ENCODE data around the gene SSH2.
A peak's percentile ranks its signal among the peaks of the same experiment; 100 is the strongest.

Gene SSH2

GRCh38 chr17:29929533-29930408, at the start of gene SSH2:
SSH2 (minus strand) TSS chr17:29930228; CDS start chr17:29930000, 228 bp downstream.
- Histone ChIP-seq H3F3A (ENCODE audit: insufficient read depth) (peaks cover 8% of the 10 kb centered on the region), H4K20me1 (ENCODE audit: low read depth, low read length) (0 out of 2 replicates have a peak, but pooled peaks cover under 1% of the 10 kb centered on the region), H3K79me2 (ENCODE audit: insufficient read depth, low read length) (peaks cover 56% of the 10 kb centered on the region), H3K9me3 (ENCODE audit: insufficient read depth, low read length) (no peaks in the 10 kb centered on the region), H3K4me3 (ENCODE audit: insufficient read depth, low read length, poor library complexity, severe bottlenecking) (peak within 1 kb of the TSS; percentile 87), H3K9ac (ENCODE audit: low read length) (peak within 1 kb of the TSS; percentile 82), H3K27me3 (ENCODE audit: low read length) (no peaks in the 10 kb centered on the region), H3K4me2 (ENCODE audit: low read depth, low read length, poor library complexity, severe bottlenecking) (peak within 1 kb of the TSS; percentile 95), H3K27ac (ENCODE audit: low read depth, low read length) (peak within 1 kb of the TSS; percentile 91), H2AFZ (ENCODE audit: low read depth, low read length, severe bottlenecking) (peak within 1 kb of the TSS; percentile 94), H3K9me2 (replicated peaks; ENCODE audit: insufficient read depth, low read length) (no peaks in the 10 kb centered on the region), H3K36me3 (ENCODE audit: low read length) (0 out of 2 replicates have a peak, but pooled peaks cover 11% of the 10 kb centered on the region)
- TF ChIP-seq EZH2phosphoT487 (conservative IDR thresholded peaks at IDR 0.05; ENCODE audit: low read length) (no peak), CTCF (IDR thresholded peaks at IDR 0.05; ENCODE audit: insufficient read depth, low read length, poor library complexity, severe bottlenecking) (no peak)

DNA sequence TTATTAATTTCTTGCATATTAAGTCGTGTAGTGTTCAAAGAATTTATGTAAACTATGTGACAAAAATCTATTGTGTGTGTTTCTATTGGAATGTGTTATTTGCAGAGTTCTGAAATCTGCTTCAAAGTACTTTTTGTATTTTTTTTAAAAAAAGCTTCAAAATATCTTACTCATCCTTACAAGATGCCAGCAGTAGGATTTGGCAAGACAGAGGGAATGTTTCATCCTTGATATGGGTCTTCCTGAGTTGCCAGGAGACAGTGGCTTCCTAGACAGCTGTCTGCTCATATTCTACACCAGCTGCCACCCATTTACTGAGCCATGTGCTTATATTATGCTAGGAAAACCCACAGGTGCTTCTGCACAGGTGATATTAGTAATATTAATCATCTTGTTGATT, 47.8 kb upstream of the SSH2 start:
- TF ChIP-seq CTCF (IDR thresholded peaks at IDR 0.05; ENCODE audit: insufficient read depth, low read length, poor library complexity, severe bottlenecking) (no peak), EZH2phosphoT487 (conservative IDR thresholded peaks at IDR 0.05; ENCODE audit: low read length) (no peak)
- H3K27me3 ChIP-seq (ENCODE audit: low read length) = no peaks in the 10 kb centered on the region
- no peaks in the 10 kb centered on the region for H3K9me2 ChIP-seq (replicated peaks; ENCODE audit: insufficient read depth, low read length)
- no peaks in the 10 kb centered on the region for H3K9me3 ChIP-seq (ENCODE audit: insufficient read depth, low read length)
- no peaks in the 10 kb centered on the region for H4K20me1 ChIP-seq (ENCODE audit: low read depth, low read length)
- no peak overlapping the region for H3K4me3 ChIP-seq (ENCODE audit: insufficient read depth, low read length, poor library complexity, severe bottlenecking)
- H3K9ac ChIP-seq (ENCODE audit: low read length) = no peak overlapping the region
- no peaks in the 10 kb centered on the region for H3F3A ChIP-seq (ENCODE audit: insufficient read depth)
- H3K27ac ChIP-seq (ENCODE audit: low read depth, low read length) = no peak overlapping the region
- H2AFZ ChIP-seq (ENCODE audit: low read depth, low read length, severe bottlenecking) = no peak overlapping the region
- H3K79me2 ChIP-seq (ENCODE audit: insufficient read depth, low read length) = no peaks in the 10 kb centered on the region
- no peaks in the 10 kb centered on the region for H3K36me3 ChIP-seq (ENCODE audit: low read length)
- H3K4me2 ChIP-seq (ENCODE audit: low read depth, low read length, poor library complexity, severe bottlenecking) = no peak overlapping the region

GRCh38 chr17:29973005-29973404, 43.0 kb upstream of the SSH2 start:
- Histone ChIP-seq H3K9me3 (ENCODE audit: insufficient read depth, low read length) (no peaks in the 10 kb centered on the region), H3F3A (ENCODE audit: insufficient read depth) (no peaks in the 10 kb centered on the region), H3K9ac (ENCODE audit: low read length) (no peak overlapping the region), H3K27ac (ENCODE audit: low read depth, low read length) (no peak overlapping the region), H3K4me2 (ENCODE audit: low read depth, low read length, poor library complexity, severe bottlenecking) (no peak overlapping the region), H4K20me1 (ENCODE audit: low read depth, low read length) (no peaks in the 10 kb centered on the region), H3K79me2 (ENCODE audit: insufficient read depth, low read length) (no peaks in the 10 kb centered on the region), H3K27me3 (ENCODE audit: low read length) (no peaks in the 10 kb centered on the region), H3K36me3 (ENCODE audit: low read length) (no peaks in the 10 kb centered on the region), H3K4me3 (ENCODE audit: insufficient read depth, low read length, poor library complexity, severe bottlenecking) (no peak overlapping the region), H3K9me2 (replicated peaks; ENCODE audit: insufficient read depth, low read length) (no peaks in the 10 kb centered on the region), H2AFZ (ENCODE audit: low read depth, low read length, severe bottlenecking) (no peak overlapping the region)
- TF ChIP-seq EZH2phosphoT487 (conservative IDR thresholded peaks at IDR 0.05; ENCODE audit: low read length) = no peak
- TF ChIP-seq CTCF (IDR thresholded peaks at IDR 0.05; ENCODE audit: insufficient read depth, low read length, poor library complexity, severe bottlenecking) = no peak

Measured in SU-DHL-6 (cell line).